ENCODE data around the gene TXLNB.
A peak's percentile ranks its signal among the peaks of the same experiment; 100 is the strongest.

Gene TXLNB

DNA sequence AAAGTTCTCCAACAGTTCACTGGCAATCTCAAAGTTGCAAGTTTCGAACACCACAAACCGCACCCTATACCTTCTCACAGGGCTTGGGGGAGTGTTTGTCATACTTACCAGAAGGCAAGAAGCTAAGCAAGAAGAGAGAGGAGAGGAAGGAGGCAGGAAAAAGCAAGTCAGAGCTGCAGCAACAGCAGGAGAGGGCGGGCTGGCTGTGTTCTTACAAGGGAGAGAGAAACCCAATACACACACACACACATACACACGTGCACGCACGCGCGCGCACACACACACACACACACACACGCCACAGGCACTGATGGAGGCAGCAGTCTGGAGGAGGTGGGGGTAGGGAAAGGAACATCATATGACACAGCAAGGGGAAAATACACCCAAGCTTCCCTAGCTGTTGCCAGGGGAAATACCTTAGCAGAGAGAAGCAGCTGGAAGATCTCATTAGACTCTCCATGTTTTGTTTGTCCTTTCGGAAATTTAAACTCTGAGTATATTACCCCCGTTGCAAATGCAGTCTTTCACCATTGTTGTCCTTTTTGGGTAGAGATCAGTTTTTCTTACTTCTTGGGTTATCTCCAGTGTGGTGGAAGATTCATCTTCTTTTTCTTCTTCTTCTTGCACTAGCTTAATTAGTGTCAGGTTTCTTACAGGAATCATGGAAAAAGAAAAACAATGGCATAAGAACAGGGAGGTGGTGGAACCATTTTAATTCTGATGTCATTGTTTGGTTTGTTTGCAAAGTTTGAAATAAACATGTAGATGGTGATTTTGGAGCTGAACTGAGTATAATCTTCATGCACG, at the start of gene TXLNB:
Gene TXLNB (minus strand): TSS at position 186 of the 807 bp plus-strand sequence. CDS start 3,099 bp downstream, outside the sequence.
- DNase-seq = no peak

DNA sequence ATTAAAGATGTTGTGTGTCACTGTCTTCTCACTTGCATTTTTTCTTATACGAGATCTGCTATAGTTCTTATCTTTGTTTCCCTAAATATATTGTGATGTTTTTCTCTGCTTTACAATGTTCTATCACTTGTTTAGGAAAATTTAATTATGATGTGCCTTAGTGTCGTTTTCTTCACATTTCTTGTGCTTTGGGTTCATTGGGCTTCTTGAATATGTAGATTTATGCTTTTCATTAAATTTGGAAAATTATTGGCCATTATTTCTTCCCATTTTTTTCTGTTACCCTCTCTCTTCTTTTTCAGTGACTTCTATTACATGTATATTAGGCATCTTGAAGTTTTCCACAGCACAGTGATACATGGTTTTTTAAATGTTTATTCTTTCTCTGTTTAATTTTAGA, 49.3 kb upstream of the TXLNB start:
- DNase-seq = no peak

DNA sequence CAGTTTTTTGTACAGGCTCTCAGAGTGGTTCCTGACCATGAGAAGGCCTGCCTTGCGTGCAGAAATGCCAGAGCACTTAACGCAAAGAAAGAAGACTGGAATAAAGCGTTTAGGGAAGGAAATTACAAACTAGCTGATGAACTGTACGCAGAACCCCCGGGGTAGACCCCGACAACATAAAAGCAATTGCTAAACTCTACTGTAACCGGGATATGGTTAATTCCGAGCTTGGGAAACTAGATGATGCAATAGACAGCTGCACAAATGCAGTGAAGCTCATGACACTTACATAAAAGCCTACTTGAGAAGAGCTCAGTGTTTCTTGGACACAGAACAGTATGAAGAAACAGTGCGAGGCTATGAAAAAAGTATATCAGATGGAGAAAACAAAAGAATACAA, 47.0 kb upstream of the TXLNB start:
- DNase-seq = no peak

DNA sequence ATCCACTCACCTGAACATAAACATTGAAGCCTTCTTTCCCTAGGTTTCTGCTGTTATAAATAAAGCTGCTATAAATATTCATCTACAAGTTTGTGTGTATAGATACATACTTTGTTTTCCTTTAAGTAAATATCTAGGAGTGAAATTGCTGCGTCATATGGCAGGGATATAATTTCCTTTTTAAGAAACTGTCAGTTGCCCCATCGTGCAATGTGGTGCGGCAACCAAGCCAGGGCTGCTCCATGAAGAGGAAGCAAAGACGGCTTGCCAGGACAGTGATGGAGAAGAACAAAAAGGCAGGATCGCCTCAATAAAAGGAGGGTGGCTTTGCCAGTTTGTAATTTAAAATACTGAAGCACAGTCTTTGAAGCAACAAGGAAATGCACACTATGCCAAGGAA, 46.0 kb upstream of the TXLNB start:
- DNase-seq = no peak

DNA sequence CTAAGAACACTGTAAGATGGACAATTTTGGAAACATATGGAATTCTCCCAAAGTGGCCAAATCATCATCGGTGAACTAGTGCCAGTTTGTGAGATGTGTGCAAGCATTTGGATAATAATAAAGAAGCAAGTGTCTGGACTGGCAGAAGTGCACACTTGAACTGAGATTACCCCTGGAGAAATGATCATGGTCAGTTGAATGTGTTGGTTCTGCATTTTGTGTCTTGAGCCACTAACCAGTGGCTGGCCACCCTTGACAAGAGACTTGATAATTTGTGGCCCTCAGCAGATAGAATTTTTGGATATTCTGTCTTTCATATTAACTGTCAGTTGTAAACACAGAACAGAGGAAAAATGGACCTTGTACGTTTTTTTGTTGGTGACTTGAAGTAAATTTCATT, 45.2 kb upstream of the TXLNB start:
- DNase-seq = no peak

GRCh38 chr6:139336488-139336887, 44.7 kb upstream of the TXLNB start:
- peak; percentile 58 for DNase-seq

DNA sequence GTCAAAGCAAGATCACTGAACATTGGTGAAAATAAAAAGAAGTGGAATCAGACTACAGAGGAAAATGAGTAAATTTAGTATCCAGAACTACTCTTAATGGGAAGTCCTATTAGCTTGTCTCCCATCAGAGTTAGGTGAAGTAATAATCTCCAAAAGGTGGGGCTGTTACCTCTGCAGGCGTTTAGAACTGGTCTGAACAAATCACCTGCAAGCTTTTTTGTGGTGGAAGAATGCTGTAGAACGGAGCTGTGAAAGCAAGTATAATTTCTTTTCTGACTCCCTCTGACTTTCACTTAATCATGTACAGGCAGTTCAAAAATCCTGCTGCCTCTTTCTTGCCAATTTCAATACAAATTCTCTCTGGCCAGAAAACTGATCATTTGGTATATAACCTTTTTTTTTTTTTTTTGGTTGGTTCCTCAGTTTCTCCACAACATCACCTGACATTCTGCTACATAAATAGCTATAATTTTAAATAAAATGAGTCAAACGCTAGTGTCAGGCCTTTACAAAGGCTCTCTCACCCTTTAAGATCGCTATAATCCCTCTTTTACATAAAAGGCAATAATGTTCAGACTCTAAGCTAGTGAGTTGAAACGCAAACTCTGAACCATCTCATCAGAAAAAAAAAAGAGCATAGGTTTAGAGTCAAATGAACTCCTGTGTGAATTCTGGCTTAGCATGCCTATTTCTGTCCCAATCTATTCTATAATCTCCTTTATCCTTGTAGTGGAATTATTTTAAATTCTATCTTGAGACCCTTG, 43.8 kb upstream of the TXLNB start:
- DNase-seq = no peak

- no peak for DNase-seq
Measured at GRCh38 chr6:139334806-139335446, 43.1 kb upstream of the TXLNB start.

GRCh38 chr6:139330826-139331500, 39.2 kb upstream of the TXLNB start:
- DNase-seq = no peak

- no peak for DNase-seq
Measured at GRCh38 chr6:139330306-139330705, 38.5 kb upstream of the TXLNB start.

DNA sequence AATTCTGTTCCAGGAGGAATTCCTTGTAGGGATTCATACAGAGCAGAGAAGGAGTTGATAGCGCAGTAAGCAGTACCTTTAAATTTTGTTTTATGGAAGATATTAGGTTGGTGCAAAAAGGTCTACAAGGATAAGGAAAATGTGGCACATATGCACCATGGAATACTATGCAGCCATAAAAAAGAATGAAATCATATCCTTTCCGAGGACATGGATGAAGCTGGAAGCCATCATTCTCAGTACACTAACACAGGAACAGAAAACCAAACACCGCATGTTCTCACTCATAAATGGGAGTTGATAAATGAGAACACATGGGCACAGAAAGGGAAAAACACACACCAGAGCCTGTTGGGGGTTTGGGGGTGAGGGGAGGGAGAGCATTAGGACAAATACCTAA, 37.4 kb upstream of the TXLNB start:
- DNase-seq = no peak

GRCh38 chr6:139327038-139327437, 35.2 kb upstream of the TXLNB start:
- DNase-seq = no peak

GRCh38 chr6:139325686-139326085, 33.9 kb upstream of the TXLNB start:
- DNase-seq = no peak

GRCh38 chr6:139325125-139325524, 33.3 kb upstream of the TXLNB start:
- no peak for DNase-seq

- no peak for DNase-seq
Measured at GRCh38 chr6:139324301-139324555, 32.4 kb upstream of the TXLNB start.

GRCh38 chr6:139323511-139324300, 31.9 kb upstream of the TXLNB start:
- DNase-seq = no peak

DNA sequence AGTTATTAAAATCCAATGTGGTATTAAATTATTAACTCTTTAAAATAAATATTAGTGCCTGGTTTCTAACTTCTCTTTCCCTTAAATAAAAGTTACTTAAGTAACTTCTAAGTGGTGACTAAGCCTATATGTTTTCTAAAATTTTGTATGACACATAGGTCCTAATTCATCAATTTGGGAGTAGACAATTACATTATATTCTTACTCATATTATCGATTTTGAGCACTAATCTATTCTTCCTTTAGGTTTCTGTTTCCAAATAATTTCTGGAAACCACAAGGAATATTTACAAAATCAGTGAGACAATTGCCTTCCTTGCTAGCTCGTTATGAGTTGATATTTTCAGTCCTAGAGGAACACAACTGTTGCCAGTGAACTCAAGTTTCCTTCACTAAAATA, 28.3 kb upstream of the TXLNB start:
- no peak for DNase-seq

DNA sequence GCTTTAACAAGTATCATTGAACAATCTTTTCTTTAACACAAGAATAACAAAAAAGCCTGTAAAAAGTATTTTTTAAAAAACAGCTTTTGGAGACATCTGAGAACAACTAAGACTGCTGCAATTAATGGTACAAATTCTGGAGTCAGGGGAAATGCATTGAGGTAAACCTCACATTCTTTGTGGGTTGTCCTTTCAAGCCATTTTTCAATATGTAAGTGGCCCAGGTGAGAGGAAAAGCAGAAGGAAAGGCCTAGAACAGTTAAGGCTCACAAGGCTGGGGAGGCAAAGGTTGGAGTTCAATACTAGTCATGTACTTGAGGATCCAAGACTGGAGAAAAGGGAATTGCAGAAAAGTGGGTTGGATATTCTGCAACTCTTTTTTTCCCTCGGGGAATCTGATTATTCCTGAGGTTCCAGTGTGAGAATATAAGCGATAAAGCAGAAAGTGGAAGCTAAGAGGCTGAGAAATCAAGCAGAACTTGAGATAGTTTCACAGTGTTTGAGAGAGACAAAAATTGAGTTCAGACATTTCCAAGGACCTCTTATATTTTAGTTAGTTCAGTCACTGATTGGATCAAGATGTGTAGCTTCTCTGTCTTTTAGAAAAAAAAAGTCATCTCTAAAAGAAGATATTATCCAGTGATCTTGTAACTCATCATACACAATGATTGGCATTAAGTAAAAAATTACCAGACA, 25.0 kb upstream of the TXLNB start:
- no peak for DNase-seq

DNA sequence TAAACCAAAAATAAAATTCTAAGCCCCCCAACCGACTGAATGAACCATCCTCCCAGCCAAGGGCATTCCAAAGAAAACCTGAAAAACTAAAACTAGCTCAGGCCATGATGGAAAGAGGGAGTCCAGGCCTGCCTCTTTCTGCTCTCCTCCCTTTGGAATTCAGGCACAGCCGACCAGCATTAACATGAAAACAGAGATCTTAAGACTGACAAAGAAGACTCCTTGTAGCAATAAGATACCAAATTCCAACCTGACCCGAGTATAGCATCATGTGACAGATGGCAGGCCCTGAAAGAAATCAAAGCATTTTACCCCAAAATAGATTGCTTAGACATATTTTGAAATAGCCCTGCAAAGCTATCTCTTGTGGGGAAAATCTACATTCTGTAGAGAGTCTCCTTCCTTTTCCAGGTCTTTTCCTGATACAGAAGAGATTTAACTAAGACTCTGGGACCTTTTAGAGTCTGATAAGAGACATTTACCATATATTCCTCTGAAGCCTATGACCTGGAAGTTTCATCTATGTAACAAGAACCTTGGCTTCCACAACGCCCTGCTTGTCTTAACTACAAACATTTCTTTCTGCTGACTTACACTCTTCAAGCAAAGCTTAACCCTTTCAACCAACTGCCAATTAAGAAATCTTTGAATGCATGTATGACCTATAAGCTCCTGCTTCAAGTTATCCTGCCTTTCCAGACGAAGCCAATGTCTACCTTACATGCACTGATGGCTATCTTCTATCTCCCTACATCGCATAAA, 22.2 kb upstream of the TXLNB start:
- DNase-seq = no peak

GRCh38 chr6:139313229-139313628, 21.4 kb upstream of the TXLNB start:
- DNase-seq = no peak

DNA sequence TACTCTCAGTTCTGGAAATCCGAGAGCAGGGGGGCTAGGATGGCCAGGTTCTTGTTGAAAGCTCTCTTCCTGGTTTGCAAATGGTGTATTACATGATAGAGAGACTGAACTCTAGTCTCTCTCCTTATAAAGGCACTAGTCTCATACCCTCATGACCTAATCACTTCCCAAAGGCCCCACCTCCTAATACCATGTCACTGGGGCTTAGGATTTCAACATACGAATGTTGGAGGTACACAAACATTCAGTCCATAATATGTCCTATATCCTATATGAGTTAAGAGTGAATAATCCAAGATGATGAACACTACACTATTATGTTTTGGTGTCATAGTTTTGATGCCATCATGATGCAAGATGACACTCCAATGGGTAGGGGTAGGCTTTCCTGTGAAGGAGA, 20.0 kb upstream of the TXLNB start:
- no peak for DNase-seq

Measured in NCI-H1092 treated with DMSO at 0.1 percent for 48 hours (cell line).